ENCODE data around the gene CHRNA1. TPM values are rescaled to one million over a fixed set of nuclear protein-coding genes. Genes with fewer than 3 reads are reported as not detected.

Gene CHRNA1
- total RNA-seq, 2 donors from 2014 or later, result 0.43 TPM; not detected in 1

GRCh38 chr2:174766271-174766670, 2.0 kb upstream of the CHRNA1 start:
- no peak for DNase-seq (ENCODE audit: low spot score)
- H3K9me3 ChIP-seq, result no peaks in the 10 kb centered on the region
- no peak for TF ChIP-seq CTCF (IDR thresholded peaks at IDR 0.05)

GRCh38 chr2:174765576-174765975, 1.3 kb upstream of the CHRNA1 start:
- Histone ChIP-seq H3K9me3 (no peaks in the 10 kb centered on the region), H3K27ac (no peak overlapping the region), H3K4me1 (no peaks in the 10 kb centered on the region), H3K36me3 (no peaks in the 10 kb centered on the region), H3K27me3 (no peaks in the 10 kb centered on the region), H3K4me3 (no peak overlapping the region)
- TF ChIP-seq CTCF (IDR thresholded peaks at IDR 0.05), result no peak
- no peak for DNase-seq (ENCODE audit: low spot score)

More at GRCh38 chr2:174766271-174766670, 2.0 kb upstream of the CHRNA1 start:
- no peaks in the 10 kb centered on the region for H3K4me1 ChIP-seq
- H3K4me3 ChIP-seq, result no peak overlapping the region
- H3K27me3 ChIP-seq, result no peaks in the 10 kb centered on the region
- no peak overlapping the region for H3K27ac ChIP-seq
- H3K36me3 ChIP-seq, result no peaks in the 10 kb centered on the region

DNA sequence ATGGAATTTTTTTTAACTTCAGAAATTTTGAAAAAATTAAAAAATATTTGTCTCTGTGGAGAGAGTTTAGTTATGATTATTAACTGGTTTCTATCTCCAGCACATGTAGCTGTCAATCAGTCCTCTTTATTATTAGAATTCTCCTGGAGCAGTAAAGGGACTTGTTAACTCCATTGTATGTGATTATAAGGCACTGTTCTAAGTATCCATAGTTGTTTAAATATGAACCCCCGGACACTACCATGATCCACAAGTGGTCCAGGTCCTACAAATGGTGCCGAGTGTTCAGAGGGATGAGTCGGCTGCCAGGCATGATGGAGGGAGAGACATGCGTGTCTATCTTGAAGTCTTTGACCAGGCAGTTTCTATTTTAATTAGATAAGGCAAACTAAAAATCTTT, 492 bp downstream of the CHRNA1 start:
- Histone ChIP-seq H3K4me1 (no peaks in the 10 kb centered on the region), H3K4me3 (no peak overlapping the region), H3K9me3 (no peaks in the 10 kb centered on the region), H3K27ac (no peak overlapping the region), H3K27me3 (no peaks in the 10 kb centered on the region), H3K36me3 (no peaks in the 10 kb centered on the region)
- DNase-seq (ENCODE audit: low spot score), result no peak
- TF ChIP-seq CTCF (IDR thresholded peaks at IDR 0.05), result no peak

DNA sequence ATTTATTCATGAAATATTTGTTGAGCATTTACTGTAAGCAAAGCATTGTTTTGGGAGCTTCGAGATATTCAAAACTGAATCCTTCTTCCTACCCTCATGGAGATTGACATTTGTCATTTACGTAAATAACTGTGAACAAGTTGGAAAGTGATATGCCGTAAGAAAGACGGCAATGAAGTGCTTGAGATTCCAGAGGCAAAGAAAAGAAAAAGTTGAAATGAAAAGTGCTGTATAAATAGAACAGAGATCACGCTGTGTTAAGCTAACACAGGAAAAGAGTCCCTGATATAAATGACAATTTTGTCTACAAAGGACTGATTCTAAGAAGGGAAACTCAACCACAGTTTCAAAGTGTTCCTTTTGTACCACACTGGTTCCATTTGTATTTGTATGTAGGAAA, 1.8 kb downstream of the CHRNA1 start:
- Histone ChIP-seq H3K4me1 (no peaks in the 10 kb centered on the region), H3K4me3 (no peak overlapping the region), H3K36me3 (no peaks in the 10 kb centered on the region), H3K27me3 (no peaks in the 10 kb centered on the region), H3K27ac (no peak overlapping the region), H3K9me3 (no peaks in the 10 kb centered on the region)
- TF ChIP-seq CTCF (IDR thresholded peaks at IDR 0.05), result no peak
- no peak for DNase-seq (ENCODE audit: low spot score)

GRCh38 chr2:174761837-174762236, 2.4 kb downstream of the CHRNA1 start:
- H3K4me3 ChIP-seq, result no peak overlapping the region
- DNase-seq (ENCODE audit: low spot score), result no peak
- H3K27me3 ChIP-seq, result no peaks in the 10 kb centered on the region
- no peak overlapping the region for H3K27ac ChIP-seq
- H3K4me1 ChIP-seq, result no peaks in the 10 kb centered on the region
- no peaks in the 10 kb centered on the region for H3K9me3 ChIP-seq
- no peaks in the 10 kb centered on the region for H3K36me3 ChIP-seq
- TF ChIP-seq CTCF (IDR thresholded peaks at IDR 0.05), result no peak

DNA sequence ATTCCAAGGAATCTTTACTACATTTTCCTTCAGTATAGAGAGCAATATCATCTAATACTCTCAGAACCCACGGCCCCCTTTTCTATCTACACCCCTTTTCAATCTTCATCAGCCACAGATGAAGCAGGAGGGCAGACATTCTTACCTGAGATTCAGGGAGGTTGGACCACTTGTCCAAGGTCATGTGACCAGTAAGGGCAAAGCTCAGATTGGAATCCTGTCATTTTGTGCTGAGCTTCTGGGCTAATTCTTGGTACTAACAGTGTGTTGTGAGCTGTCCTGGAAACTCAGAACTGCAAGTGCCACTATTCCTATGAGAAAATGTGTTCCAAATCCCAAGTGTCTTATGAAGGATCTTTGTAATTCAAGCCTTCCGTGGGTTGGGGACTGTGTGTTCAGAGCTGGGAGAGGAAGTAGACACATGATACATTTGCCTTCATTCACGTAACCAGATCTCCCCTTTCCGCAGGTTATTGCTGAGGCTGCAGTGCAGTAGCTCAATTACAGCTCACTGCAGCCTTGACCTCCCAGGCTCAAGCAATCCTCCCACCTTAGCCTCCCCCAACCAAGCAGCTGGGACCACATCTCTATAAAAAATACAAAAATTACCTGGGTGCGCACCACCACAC, 3.3 kb downstream of the CHRNA1 start:
- Histone ChIP-seq H3K9me3 (no peaks in the 10 kb centered on the region), H3K4me1 (no peaks in the 10 kb centered on the region), H3K36me3 (no peaks in the 10 kb centered on the region), H3K27ac (no peak overlapping the region), H3K4me3 (no peak overlapping the region), H3K27me3 (no peaks in the 10 kb centered on the region)
- no peak for TF ChIP-seq CTCF (IDR thresholded peaks at IDR 0.05)
- no peak for DNase-seq (ENCODE audit: low spot score)
